Activated T-cell treated with anti-CD3 and anti-CD28 coated beads, Interleukin-2, amount 50 U/mL, for 4 hours (primary cell): Measurements from ENCODE around the gene PAPPA2. TPM values are rescaled to one million over a fixed set of nuclear protein-coding genes. Genes with fewer than 3 reads are reported as not detected.

Experiments used
- ATAC-seq, 2 donors: fragments of 200-7000 bp; cut with Tn5 transposase; one replicate each; pipeline ENCODE4 v1.10.0; 2021
- DNase-seq: peaks from one replicate; pipeline ENCODE4 v3.0.0-alpha.2; 2020
- H3K27me3 Mint-ChIP-seq: one replicate; pipeline ENCODE4 v1.8.0; 2021; ENCODE audit warnings: low read depth, mixed read lengths
- H3K36me3 Mint-ChIP-seq: one replicate; pipeline ENCODE4 v1.8.0; 2022; ENCODE audit warnings: mixed read lengths; ENCODE audit not compliant: insufficient read depth
- H3K4me1 Mint-ChIP-seq: one replicate; pipeline ENCODE4 v1.8.0; 2021; ENCODE audit warnings: low read depth, mixed read lengths
- H3K4me3 Mint-ChIP-seq: one replicate; pipeline ENCODE4 v1.8.0; 2021; ENCODE audit warnings: mild to moderate bottlenecking, moderate library complexity, mixed read lengths
- H3K9me3 Mint-ChIP-seq: one replicate; pipeline ENCODE4 v1.8.0; 2021; ENCODE audit warnings: mixed read lengths
- total RNA-seq, 3 donors: library from RNA; stranded (reverse); gene quantifications; one replicate each; pipeline ENCODE4 v1.2.1, GENCODE V29; 2021

PAPPA2 gene
- total RNA-seq, 3 donors from 2014 or later = 0.05 TPM; not detected in 2

GRCh38 chr1:176469450-176470010, 6.6 kb downstream of the PAPPA2 start:
- no peaks in the 10 kb centered on the region for H3K36me3 Mint-ChIP-seq
- no peaks in the 10 kb centered on the region for H3K4me1 Mint-ChIP-seq
- H3K27me3 Mint-ChIP-seq = no peaks in the 10 kb centered on the region
- no peak overlapping the region for H3K4me3 Mint-ChIP-seq
- ATAC-seq = no peak
- DNase-seq = no peak
- H3K9me3 Mint-ChIP-seq = no peaks in the 10 kb centered on the region

GRCh38 chr1:176471338-176472121, 8.6 kb downstream of the PAPPA2 start:
- Mint-ChIP-seq H3K27me3 (no peaks in the 10 kb centered on the region), H3K36me3 (no peaks in the 10 kb centered on the region), H3K4me3 (no peak overlapping the region), H3K4me1 (no peaks in the 10 kb centered on the region), H3K9me3 (no peaks in the 10 kb centered on the region)
- no peak for DNase-seq
- no peak for ATAC-seq

- Mint-ChIP-seq H3K36me3 (no peaks in the 10 kb centered on the region), H3K4me1 (no peaks in the 10 kb centered on the region), H3K27me3 (no peaks in the 10 kb centered on the region), H3K4me3 (no peak overlapping the region), H3K9me3 (no peaks in the 10 kb centered on the region)
- ATAC-seq = no peak
- no peak for DNase-seq
Observed at GRCh38 chr1:176479971-176480370, 17.0 kb downstream of the PAPPA2 start.

- no peaks in the 10 kb centered on the region for H3K4me1 Mint-ChIP-seq
- no peak for DNase-seq
- ATAC-seq = no peak
- H3K4me3 Mint-ChIP-seq = no peak overlapping the region
- no peaks in the 10 kb centered on the region for H3K36me3 Mint-ChIP-seq
- H3K27me3 Mint-ChIP-seq = peaks cover 1% of the 10 kb centered on the region
- H3K9me3 Mint-ChIP-seq = no peaks in the 10 kb centered on the region
Observed at GRCh38 chr1:176480750-176481149, 17.8 kb downstream of the PAPPA2 start.

GRCh38 chr1:176485083-176485482, 22.1 kb downstream of the PAPPA2 start:
- H3K27me3 Mint-ChIP-seq = peaks cover 2% of the 10 kb centered on the region
- no peak for ATAC-seq
- H3K4me1 Mint-ChIP-seq = no peaks in the 10 kb centered on the region
- no peak overlapping the region for H3K4me3 Mint-ChIP-seq
- DNase-seq = no peak
- H3K36me3 Mint-ChIP-seq = no peaks in the 10 kb centered on the region
- H3K9me3 Mint-ChIP-seq = no peaks in the 10 kb centered on the region

- no peaks in the 10 kb centered on the region for H3K4me1 Mint-ChIP-seq
- H3K4me3 Mint-ChIP-seq = no peak overlapping the region
- no peaks in the 10 kb centered on the region for H3K9me3 Mint-ChIP-seq
- ATAC-seq = no peak
- peaks cover 3% of the 10 kb centered on the region for H3K27me3 Mint-ChIP-seq
- no peak for DNase-seq
- H3K36me3 Mint-ChIP-seq = no peaks in the 10 kb centered on the region
Observed at GRCh38 chr1:176494436-176494835, 31.5 kb downstream of the PAPPA2 start.

- no peak for DNase-seq
- Mint-ChIP-seq H3K4me1 (no peaks in the 10 kb centered on the region), H3K27me3 (no peaks in the 10 kb centered on the region), H3K4me3 (no peak overlapping the region), H3K9me3 (no peaks in the 10 kb centered on the region), H3K36me3 (no peaks in the 10 kb centered on the region)
- ATAC-seq = no peak
Observed at GRCh38 chr1:176499671-176500070, 36.7 kb downstream of the PAPPA2 start.

GRCh38 chr1:176501599-176501998, 38.6 kb downstream of the PAPPA2 start:
- Mint-ChIP-seq H3K4me3 (no peak overlapping the region), H3K36me3 (no peaks in the 10 kb centered on the region), H3K27me3 (no peaks in the 10 kb centered on the region), H3K4me1 (no peaks in the 10 kb centered on the region), H3K9me3 (no peaks in the 10 kb centered on the region)
- no peak for DNase-seq
- ATAC-seq = no peak

- H3K4me1 Mint-ChIP-seq = no peaks in the 10 kb centered on the region
- H3K9me3 Mint-ChIP-seq = no peaks in the 10 kb centered on the region
- H3K36me3 Mint-ChIP-seq = no peaks in the 10 kb centered on the region
- DNase-seq (no peak), ATAC-seq (no peak)
- H3K27me3 Mint-ChIP-seq = no peaks in the 10 kb centered on the region
- H3K4me3 Mint-ChIP-seq = no peak overlapping the region
Observed at GRCh38 chr1:176504848-176505553, 42.0 kb downstream of the PAPPA2 start.

- Mint-ChIP-seq H3K27me3 (no peaks in the 10 kb centered on the region), H3K9me3 (peaks cover 5% of the 10 kb centered on the region), H3K4me1 (no peaks in the 10 kb centered on the region), H3K36me3 (no peaks in the 10 kb centered on the region), H3K4me3 (no peak overlapping the region)
- no peak for DNase-seq
- no peak for ATAC-seq
Observed at GRCh38 chr1:176512966-176513365, 50.0 kb downstream of the PAPPA2 start.

GRCh38 chr1:176515310-176515709, 52.3 kb downstream of the PAPPA2 start:
- no peaks in the 10 kb centered on the region for H3K27me3 Mint-ChIP-seq
- H3K36me3 Mint-ChIP-seq = no peaks in the 10 kb centered on the region
- ATAC-seq (no peak), DNase-seq (no peak)
- H3K4me3 Mint-ChIP-seq = no peak overlapping the region
- H3K4me1 Mint-ChIP-seq = no peaks in the 10 kb centered on the region
- peaks cover 5% of the 10 kb centered on the region for H3K9me3 Mint-ChIP-seq

GRCh38 chr1:176517484-176517883, 54.5 kb downstream of the PAPPA2 start:
- Mint-ChIP-seq H3K4me1 (no peaks in the 10 kb centered on the region), H3K9me3 (peaks cover 5% of the 10 kb centered on the region), H3K36me3 (no peaks in the 10 kb centered on the region), H3K27me3 (no peaks in the 10 kb centered on the region), H3K4me3 (no peak overlapping the region)
- DNase-seq (no peak), ATAC-seq (no peak)

GRCh38 chr1:176521211-176521610, 58.2 kb downstream of the PAPPA2 start:
- no peak for DNase-seq
- H3K4me1 Mint-ChIP-seq = no peaks in the 10 kb centered on the region
- H3K9me3 Mint-ChIP-seq = no peaks in the 10 kb centered on the region
- no peaks in the 10 kb centered on the region for H3K27me3 Mint-ChIP-seq
- no peak overlapping the region for H3K4me3 Mint-ChIP-seq
- no peaks in the 10 kb centered on the region for H3K36me3 Mint-ChIP-seq
- ATAC-seq = no peak

- no peak for ATAC-seq
- Mint-ChIP-seq H3K4me1 (no peaks in the 10 kb centered on the region), H3K36me3 (no peaks in the 10 kb centered on the region)
Observed at GRCh38 chr1:176522310-176522845, 59.4 kb downstream of the PAPPA2 start.

More at GRCh38 chr1:176522310-176522845, 59.4 kb downstream of the PAPPA2 start:
- Mint-ChIP-seq H3K27me3 (no peaks in the 10 kb centered on the region), H3K9me3 (no peaks in the 10 kb centered on the region), H3K4me3 (no peak overlapping the region)
- DNase-seq = no peak
